GM23338 (cell line): Measurements from ENCODE around the gene ORC4. TPM values are rescaled to one million over a fixed set of nuclear protein-coding genes. Genes with fewer than 3 reads are reported as not detected.

Source experiments
- polyA plus RNA-seq: library from polyadenylated mRNA; unstranded; fragments of >200 nt; fragmentation: Nextera tagmentation; extraction: Ambion mirVana; gene quantifications from 2 replicates; pipeline ENCODE4 v1.2.1, GENCODE V29; 2016
- total RNA-seq: library from RNA; depleted of rRNA; stranded (reverse); fragments of >200 nt; shearing (Covaris generic); gene quantifications from 2 replicates; pipeline ENCODE4 v1.2.3, GENCODE V29; 2014; rRNA removed

Gene ORC4
- total and polyA plus RNA-seq, 2 experiments from 2014 or later = 47.5 to 177 TPM

Other genes with a start within 250 kb of the ORC4 start
- gene ACVR2A, start 175.7 kb downstream of the ORC4 start, total RNA-seq = 15.3 and 15.6 TPM in 2 replicates
- 9.5 and 11.8 TPM in 2 replicates for gene ACVR2A, start 175.7 kb downstream of the ORC4 start, polyA plus RNA-seq
- gene MBD5, start 354 bp upstream of the ORC4 start, total RNA-seq = 23.1 and 29.3 TPM in 2 replicates
- gene MBD5, start 354 bp upstream of the ORC4 start, polyA plus RNA-seq = 10.5 and 16.2 TPM in 2 replicates